Measurements from ENCODE around the gene RBM47. TPM values are rescaled to one million over a fixed set of nuclear protein-coding genes. Genes with fewer than 3 reads are reported as not detected.
"Not testable (repeated sequence)": the region's sequence is repeated elsewhere in the genome, so short reads cannot be mapped to it uniquely, and the experiment has no call there.

RBM47 gene
- total RNA-seq, 1 donor from 2014 or later: 41.1 TPM

DNA sequence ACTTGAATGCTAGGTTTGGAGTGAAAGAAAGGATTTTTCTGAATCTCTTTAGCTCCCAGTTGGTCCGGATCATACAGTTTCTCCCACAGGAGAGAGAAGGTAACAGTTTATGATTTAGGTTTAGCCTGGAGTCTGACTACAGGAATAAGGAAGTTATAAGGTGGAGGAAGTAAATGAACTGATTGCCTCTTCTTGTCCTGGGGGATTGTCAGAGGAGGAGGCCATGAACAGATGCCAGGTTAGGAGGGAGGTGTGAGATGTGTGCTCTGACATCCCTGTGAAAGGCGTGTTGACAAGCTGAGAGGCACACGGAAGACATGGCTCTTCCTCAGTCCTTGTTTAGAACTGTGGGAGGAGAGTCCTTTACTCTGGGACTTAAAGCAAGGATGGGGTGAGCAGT is 230.1 kb downstream of the RBM47 start:
- Histone ChIP-seq H3K36me3 (ENCODE audit: control insufficient read depth, insufficient read depth, low read length) (no peaks in the 10 kb centered on the region), H3K4me3 (ENCODE audit: low read depth, low read length) (no peak overlapping the region), H3K27me3 (ENCODE audit: control insufficient read depth, insufficient read depth, low read length) (no peaks in the 10 kb centered on the region)
- TF ChIP-seq, protein P1, sequence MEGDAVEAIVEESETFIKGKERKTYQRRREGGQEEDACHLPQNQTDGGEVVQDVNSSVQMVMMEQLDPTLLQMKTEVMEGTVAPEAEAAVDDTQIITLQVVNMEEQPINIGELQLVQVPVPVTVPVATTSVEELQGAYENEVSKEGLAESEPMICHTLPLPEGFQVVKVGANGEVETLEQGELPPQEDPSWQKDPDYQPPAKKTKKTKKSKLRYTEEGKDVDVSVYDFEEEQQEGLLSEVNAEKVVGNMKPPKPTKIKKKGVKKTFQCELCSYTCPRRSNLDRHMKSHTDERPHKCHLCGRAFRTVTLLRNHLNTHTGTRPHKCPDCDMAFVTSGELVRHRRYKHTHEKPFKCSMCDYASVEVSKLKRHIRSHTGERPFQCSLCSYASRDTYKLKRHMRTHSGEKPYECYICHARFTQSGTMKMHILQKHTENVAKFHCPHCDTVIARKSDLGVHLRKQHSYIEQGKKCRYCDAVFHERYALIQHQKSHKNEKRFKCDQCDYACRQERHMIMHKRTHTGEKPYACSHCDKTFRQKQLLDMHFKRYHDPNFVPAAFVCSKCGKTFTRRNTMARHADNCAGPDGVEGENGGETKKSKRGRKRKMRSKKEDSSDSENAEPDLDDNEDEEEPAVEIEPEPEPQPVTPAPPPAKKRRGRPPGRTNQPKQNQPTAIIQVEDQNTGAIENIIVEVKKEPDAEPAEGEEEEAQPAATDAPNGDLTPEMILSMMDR (IDR thresholded peaks at IDR 0.05; ENCODE audit: insufficient read depth, low read length, poor library complexity, severe bottlenecking): no peak
- DNase-seq (ENCODE audit: low read depth): no peak

DNA sequence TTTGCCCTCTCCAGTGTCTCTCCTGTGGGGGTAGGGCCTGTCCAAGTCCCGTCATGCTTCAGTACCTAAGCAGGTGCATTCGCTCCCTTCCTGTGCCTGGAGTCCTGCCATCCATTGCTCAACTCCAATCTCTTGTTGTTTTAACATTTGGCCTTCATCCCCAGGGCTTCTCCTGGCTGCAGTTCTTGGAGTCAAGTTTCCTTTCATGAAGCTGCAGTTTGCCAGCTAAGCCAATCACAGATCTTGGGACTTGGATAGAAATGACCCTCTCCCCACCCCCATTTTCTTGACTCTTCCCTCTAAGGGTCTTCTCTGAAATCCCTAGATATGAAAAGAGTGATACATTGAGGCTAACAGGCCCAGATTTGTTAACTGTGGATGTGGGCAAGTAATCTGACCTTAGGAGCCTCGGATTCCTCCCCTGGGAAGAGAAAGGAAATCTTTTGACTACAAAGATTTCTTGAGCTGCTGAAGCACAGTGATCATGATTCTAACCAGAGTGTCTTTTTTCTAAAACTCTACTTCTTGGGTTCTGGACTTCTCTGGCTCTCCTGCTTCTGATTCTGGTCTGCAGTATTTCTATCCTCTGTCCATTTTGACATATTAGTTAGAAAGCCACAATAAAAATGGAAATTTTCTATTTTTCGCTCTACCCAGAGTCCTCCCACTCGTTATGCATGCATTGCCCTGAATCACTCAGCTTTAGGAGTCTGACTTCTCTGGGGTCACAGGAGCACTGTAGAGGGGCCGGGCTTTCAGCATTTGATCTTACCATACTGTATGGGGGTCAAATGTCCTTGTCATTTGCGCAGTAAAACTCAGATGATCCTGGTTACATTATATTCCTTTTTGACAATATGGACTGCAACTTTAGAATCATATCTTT is 233.5 kb downstream of the RBM47 start:
- Histone ChIP-seq H3K4me3 (ENCODE audit: low read depth, low read length) (no peak overlapping the region), H3K27me3 (ENCODE audit: control insufficient read depth, insufficient read depth, low read length) (no peaks in the 10 kb centered on the region), H3K36me3 (ENCODE audit: control insufficient read depth, insufficient read depth, low read length) (no peaks in the 10 kb centered on the region)
- DNase-seq (ENCODE audit: low read depth): peak; percentile 89
- TF ChIP-seq, protein P1 (IDR thresholded peaks at IDR 0.05; ENCODE audit: insufficient read depth, low read length, poor library complexity, severe bottlenecking): no peak

DNA sequence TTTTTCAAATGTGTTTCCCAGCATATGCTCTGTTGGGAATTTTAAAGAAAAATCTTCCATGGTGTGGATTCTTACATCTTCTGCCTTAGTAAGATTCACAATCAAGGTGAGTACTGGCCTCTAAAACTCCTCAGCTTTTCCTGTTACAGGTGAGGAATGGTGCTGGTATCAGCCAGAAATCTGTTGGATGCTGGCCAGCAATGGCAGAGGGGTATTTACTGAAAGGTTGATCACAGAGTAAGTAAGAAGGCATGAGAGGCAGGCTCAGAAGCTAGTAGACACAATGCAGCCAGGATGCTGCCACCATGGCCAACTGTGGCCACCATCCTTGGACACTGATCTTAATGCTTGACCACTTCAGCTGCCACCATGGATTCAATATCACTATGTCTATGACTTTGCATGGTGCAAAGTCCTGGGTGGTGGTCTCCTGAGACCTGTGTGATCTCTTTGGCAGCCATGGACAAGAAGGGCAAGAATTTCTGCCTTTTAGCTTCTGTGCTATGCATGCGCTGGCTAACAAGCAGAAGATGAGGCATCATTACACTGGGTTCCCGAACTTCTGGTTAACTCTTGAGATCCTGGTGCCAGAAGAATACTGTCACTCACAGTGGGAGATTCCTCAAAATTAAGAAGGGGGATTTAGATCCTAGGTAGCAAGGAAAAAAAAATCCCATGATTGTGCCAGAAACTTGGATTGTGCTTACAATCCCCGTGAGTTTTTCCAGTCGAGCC is 234.3 kb downstream of the RBM47 start:
- Histone ChIP-seq H3K36me3 (ENCODE audit: control insufficient read depth, insufficient read depth, low read length) (no peaks in the 10 kb centered on the region), H3K4me3 (ENCODE audit: low read depth, low read length) (no peak overlapping the region), H3K27me3 (ENCODE audit: control insufficient read depth, insufficient read depth, low read length) (no peaks in the 10 kb centered on the region)
- TF ChIP-seq, protein P1 (IDR thresholded peaks at IDR 0.05; ENCODE audit: insufficient read depth, low read length, poor library complexity, severe bottlenecking): no peak
- DNase-seq (ENCODE audit: low read depth): no peak

DNA sequence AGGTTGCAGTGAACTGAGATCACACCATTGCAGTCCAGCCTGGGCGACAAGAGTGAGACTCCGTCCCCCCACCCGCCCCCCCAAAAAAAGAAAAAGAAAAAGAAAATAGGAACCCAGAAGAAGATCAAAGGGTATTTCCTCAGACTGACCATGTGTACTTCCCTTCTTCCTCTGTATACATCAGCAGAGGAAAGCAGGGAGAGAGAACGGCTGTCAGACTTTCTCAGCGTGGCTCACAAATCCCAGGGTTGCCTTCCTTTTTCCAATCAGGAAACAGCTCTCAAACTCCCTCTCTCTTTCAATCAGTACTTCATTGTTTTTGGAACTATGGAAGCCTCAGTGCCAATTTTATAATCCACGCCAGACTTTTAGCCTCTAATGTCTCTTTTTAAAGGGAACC is 235.4 kb downstream of the RBM47 start:
- H3K27me3 ChIP-seq (ENCODE audit: control insufficient read depth, insufficient read depth, low read length): no peaks in the 10 kb centered on the region
- H3K36me3 ChIP-seq (ENCODE audit: control insufficient read depth, insufficient read depth, low read length): no peaks in the 10 kb centered on the region
- H3K4me3 ChIP-seq (ENCODE audit: low read depth, low read length): no peak overlapping the region
- TF ChIP-seq, protein P1 (IDR thresholded peaks at IDR 0.05; ENCODE audit: insufficient read depth, low read length, poor library complexity, severe bottlenecking): no peak
- no peak for DNase-seq (ENCODE audit: low read depth)

DNA sequence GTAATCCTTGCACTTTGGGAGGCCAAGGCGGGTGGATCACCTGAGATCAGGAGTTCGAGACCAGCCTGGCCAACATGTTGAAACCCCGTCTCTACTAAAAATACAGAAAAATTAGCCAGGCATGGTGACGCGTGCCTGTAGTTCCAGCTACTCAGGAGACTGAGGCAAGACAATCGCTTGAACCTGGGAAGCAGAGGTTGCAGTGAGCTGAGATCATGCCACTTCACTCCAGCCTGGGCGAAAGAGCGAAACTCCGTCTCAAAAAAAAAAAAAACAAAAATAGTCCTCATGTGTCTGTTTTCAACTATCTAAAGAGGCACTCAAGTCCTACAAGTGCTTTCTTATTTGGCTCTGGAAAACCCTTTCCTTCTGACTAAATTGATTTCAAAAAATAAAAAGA is 237.4 kb downstream of the RBM47 start:
- H3K27me3 ChIP-seq (ENCODE audit: control insufficient read depth, insufficient read depth, low read length); H3K4me3 ChIP-seq (ENCODE audit: low read depth, low read length); H3K36me3 ChIP-seq (ENCODE audit: control insufficient read depth, insufficient read depth, low read length); DNase-seq (ENCODE audit: low read depth): not testable (repeated sequence)

DNA sequence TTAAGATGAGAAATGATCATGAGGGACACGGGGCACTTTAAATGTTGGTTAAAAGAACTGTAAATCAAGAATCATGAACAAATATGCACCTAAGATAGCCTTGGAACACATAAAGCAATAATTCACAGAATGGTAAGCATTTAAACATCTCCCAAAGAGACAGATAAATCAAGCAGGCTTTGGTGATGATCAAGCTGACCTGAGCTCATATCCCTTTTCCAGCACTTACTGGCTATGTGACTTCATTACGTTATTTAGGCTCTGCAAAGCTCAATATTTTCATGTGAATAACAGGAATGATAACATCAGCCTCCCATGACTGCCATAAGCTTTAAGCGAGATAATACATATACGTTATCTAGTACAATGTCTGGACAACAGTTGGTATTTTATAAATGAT is 239.7 kb downstream of the RBM47 start:
- TF ChIP-seq, protein P1 (IDR thresholded peaks at IDR 0.05; ENCODE audit: insufficient read depth, low read length, poor library complexity, severe bottlenecking): no peak
- H3K4me3 ChIP-seq (ENCODE audit: low read depth, low read length): no peak overlapping the region
- no peak for DNase-seq (ENCODE audit: low read depth)
- H3K36me3 ChIP-seq (ENCODE audit: control insufficient read depth, insufficient read depth, low read length): no peaks in the 10 kb centered on the region
- H3K27me3 ChIP-seq (ENCODE audit: control insufficient read depth, insufficient read depth, low read length): no peaks in the 10 kb centered on the region

All from kidney epithelial cell (primary cell).